Uterus (tissue), 4 donors: ENCODE data around the gene MEMO1. TPM values are rescaled to one million over a fixed set of nuclear protein-coding genes. Genes with fewer than 3 reads are reported as not detected.

Experiments used
- DNase-seq, 2 donors: peaks; one replicate each; pipeline ENCODE4 v3.0.0-alpha.2; 2019 to 2020
- H3K27ac ChIP-seq, 2 donors: fragments of 200-600 bp; sonication (generic); 1 replicate in 1 of 2; 2 replicates in 1 of 2; pipeline ENCODE4 v1.5.1; 2016 to 2018
- H3K27me3 ChIP-seq, 2 donors: fragments of 200-600 bp; sonication (generic); one replicate each; pipeline ENCODE4 v1.5.1; 2018 to 2019; ENCODE audit warnings: control low read depth in 1 of 2
- H3K36me3 ChIP-seq, 2 donors: fragments of 200-600 bp; sonication (generic); one replicate each; pipeline ENCODE4 v1.5.1; 2019; ENCODE audit warnings: control low read depth in 1 of 2
- H3K4me1 ChIP-seq, 2 donors: fragments of 200-600 bp; sonication (generic); one replicate each; pipeline ENCODE4 v1.5.1; 2018 to 2019; ENCODE audit warnings: control low read depth in 1 of 2
- H3K4me3 ChIP-seq, 2 donors: fragments of 200-600 bp; sonication (generic); 1 replicate in 1 of 2; 2 replicates in 1 of 2; pipeline ENCODE4 v1.5.1; 2018 to 2019; ENCODE audit warnings: mild to moderate bottlenecking in 1 of 2
- H3K9me3 ChIP-seq, 2 donors: fragments of 200-600 bp; sonication (generic); one replicate each; pipeline ENCODE4 v1.5.1; 2019; ENCODE audit warnings: control low read depth in 1 of 2
- CTCF ChIP-seq, 4 experiments: fragments of 200-600 bp in 2 of 4; fragments of 450-650 bp in 2 of 4; sonication (generic) in 2 of 4; IDR thresholded peaks; one replicate each; pipeline ENCODE4 v1.5.1; 2016 to 2019; ENCODE audit warnings: antibody characterized with exemption in 4 of 4, mild to moderate bottlenecking in 2 of 4, moderate library complexity in 1 of 4
- POLR2A ChIP-seq, 2 donors: fragments of 450-650 bp; IDR thresholded peaks; one replicate each; pipeline ENCODE4 v1.6.1; 2016; ENCODE audit warnings: antibody characterized with exemption in 2 of 2, mild to moderate bottlenecking in 1 of 2, moderate library complexity in 1 of 2
- intact Hi-C: fragments of 100-400 bp; cut with DNase I; formaldehyde crosslinking; loops from one replicate; pipeline ENCODE4 v1.15.1; 2023; ENCODE audit warnings: low total_unique reads
- total RNA-seq, 4 donors: library from RNA; depleted of rRNA in 3 of 4; stranded (reverse); fragments of >200 nt in 3 of 4; gene quantifications; one replicate each; pipeline versions ENCODE4 v1.1.0 to v1.2.4, GENCODE V29; 2014 to 2023
- donor health status: DM: yes; HTN: yes; CAD: no.

The MEMO1 gene
- total RNA-seq, 4 donors from 2014 or later: 7.9 to 51.1 (median 23.3) TPM

GRCh38 chr2:31987454-31988220, 23.2 kb downstream of the MEMO1 start:
- Histone ChIP-seq H3K4me3 (no peak overlapping the region), H3K36me3 (no peaks in the 10 kb centered on the region), H3K9me3 (no peaks in the 10 kb centered on the region), H3K27ac (no peak overlapping the region), H3K27me3 (no peaks in the 10 kb centered on the region), H3K4me1 (no peaks in the 10 kb centered on the region)
- no peak for DNase-seq
- TF ChIP-seq CTCF (IDR thresholded peaks at IDR 0.05): no peak
- TF ChIP-seq POLR2A (IDR thresholded peaks at IDR 0.05): no peak
- intact Hi-C loops: no loop called here

DNA sequence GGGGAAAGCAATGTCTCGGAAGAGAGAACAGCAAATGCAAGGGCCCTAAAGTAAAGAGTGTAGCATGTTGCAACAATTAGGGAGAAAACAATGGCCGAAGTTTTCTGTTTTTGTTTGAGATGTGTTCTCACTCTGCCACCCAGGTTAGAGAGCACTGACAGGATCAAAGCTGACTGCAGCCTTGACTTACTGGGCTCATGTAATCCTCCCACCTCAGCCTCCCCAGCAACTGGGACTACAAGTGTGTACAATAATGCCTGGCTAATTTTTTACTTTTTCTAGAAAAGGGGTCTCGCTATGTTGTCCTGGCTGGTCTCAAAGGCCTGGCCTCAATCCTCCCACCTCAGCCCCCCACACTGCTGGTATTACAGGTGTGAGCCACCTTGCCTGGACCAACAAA, 23.9 kb downstream of the MEMO1 start:
- no peaks in the 10 kb centered on the region for H3K27me3 ChIP-seq
- DNase-seq: no peak
- no peaks in the 10 kb centered on the region for H3K9me3 ChIP-seq
- no peaks in the 10 kb centered on the region for H3K4me1 ChIP-seq
- TF ChIP-seq CTCF (IDR thresholded peaks at IDR 0.05) (no peak), POLR2A (IDR thresholded peaks at IDR 0.05) (no peak)
- H3K27ac ChIP-seq: no peak overlapping the region
- intact Hi-C loops: no loop called here
- no peak overlapping the region for H3K4me3 ChIP-seq
- no peaks in the 10 kb centered on the region for H3K36me3 ChIP-seq

GRCh38 chr2:31983762-31984467, 26.9 kb downstream of the MEMO1 start:
- Histone ChIP-seq H3K27ac (no peak overlapping the region), H3K4me1 (no peaks in the 10 kb centered on the region), H3K36me3 (no peaks in the 10 kb centered on the region), H3K27me3 (no peaks in the 10 kb centered on the region), H3K4me3 (no peak overlapping the region), H3K9me3 (no peaks in the 10 kb centered on the region)
- intact Hi-C loops: no loop called here
- no peak for DNase-seq
- TF ChIP-seq POLR2A (IDR thresholded peaks at IDR 0.05) (no peak), CTCF (IDR thresholded peaks at IDR 0.05) (no peak)

- TF ChIP-seq POLR2A (IDR thresholded peaks at IDR 0.05) (no peak), CTCF (IDR thresholded peaks at IDR 0.05) (no peak)
- intact Hi-C loops: no loop called here
- no peaks in the 10 kb centered on the region for H3K9me3 ChIP-seq
- no peak for DNase-seq
- no peak overlapping the region for H3K27ac ChIP-seq
- H3K27me3 ChIP-seq: no peaks in the 10 kb centered on the region
- H3K36me3 ChIP-seq: no peaks in the 10 kb centered on the region
- no peak overlapping the region for H3K4me3 ChIP-seq
- no peaks in the 10 kb centered on the region for H3K4me1 ChIP-seq
These were observed 30.0 kb downstream of the MEMO1 start for GRCh38 chr2:31980674-31981356.

GRCh38 chr2:31979956-31980355, 30.9 kb downstream of the MEMO1 start:
- Histone ChIP-seq H3K27ac (no peak overlapping the region), H3K36me3 (no peaks in the 10 kb centered on the region), H3K9me3 (no peaks in the 10 kb centered on the region), H3K4me3 (no peak overlapping the region), H3K27me3 (no peaks in the 10 kb centered on the region), H3K4me1 (no peaks in the 10 kb centered on the region)
- no peak for DNase-seq
- TF ChIP-seq CTCF (IDR thresholded peaks at IDR 0.05): no peak
- TF ChIP-seq POLR2A (IDR thresholded peaks at IDR 0.05): no peak
- intact Hi-C loops: no loop called here
